ENCODE measurements around the gene APOD.

DNA sequence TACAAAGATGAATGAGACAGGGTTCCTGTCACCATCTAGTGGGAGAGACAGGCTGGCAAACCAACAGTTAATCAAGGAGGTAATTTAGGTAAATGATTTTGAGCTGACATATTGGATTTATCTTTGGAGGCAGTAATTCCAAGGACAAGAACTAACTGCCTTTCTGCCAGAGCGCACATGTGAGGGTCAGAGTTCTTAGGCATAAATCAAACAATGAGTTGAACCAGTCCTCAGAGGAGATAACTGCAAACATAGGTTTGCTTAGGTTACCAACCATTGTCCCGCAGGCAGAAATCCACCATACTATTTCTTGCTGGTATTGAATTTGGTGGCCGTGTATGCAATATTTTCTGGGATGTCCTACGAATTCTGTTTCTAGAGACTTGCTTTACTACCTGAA, 26.4 kb downstream of the APOD start:
- TF ChIP-seq BACH1 (tag; IDR thresholded peaks at IDR 0.05) (no peak), SMAD3 (CRISPR knock-in tag; conservative IDR thresholded peaks at IDR 0.05) (no peak), PHF20 (IDR thresholded peaks at IDR 0.05; ENCODE audit: partially characterized antibody) (no peak), MAZ (CRISPR knock-in tag; conservative IDR thresholded peaks at IDR 0.05 in 1 of 2, IDR thresholded peaks at IDR 0.05 in 1 of 2) (no peak), ZNF830 (CRISPR knock-in tag; IDR thresholded peaks at IDR 0.05) (no peak), RBBP5 (IDR thresholded peaks at IDR 0.05; ENCODE audit: borderline replicate concordance, insufficient read depth, low read length, poor library complexity, severe bottlenecking) (no peak), SIX5 (IDR thresholded peaks at IDR 0.05; ENCODE audit: borderline replicate concordance in 1 of 2, insufficient read depth in 1 of 2, low read depth in 1 of 2, low read length in 2 of 2) (no peak), KDM1A (IDR thresholded peaks at IDR 0.05) (no peak), TRIM28 (IDR thresholded peaks at IDR 0.05) (no peak), ESRRA (IDR thresholded peaks at IDR 0.05; ENCODE audit: borderline replicate concordance, low read depth) (no peak)
- TF ChIP-seq, protein P1, sequence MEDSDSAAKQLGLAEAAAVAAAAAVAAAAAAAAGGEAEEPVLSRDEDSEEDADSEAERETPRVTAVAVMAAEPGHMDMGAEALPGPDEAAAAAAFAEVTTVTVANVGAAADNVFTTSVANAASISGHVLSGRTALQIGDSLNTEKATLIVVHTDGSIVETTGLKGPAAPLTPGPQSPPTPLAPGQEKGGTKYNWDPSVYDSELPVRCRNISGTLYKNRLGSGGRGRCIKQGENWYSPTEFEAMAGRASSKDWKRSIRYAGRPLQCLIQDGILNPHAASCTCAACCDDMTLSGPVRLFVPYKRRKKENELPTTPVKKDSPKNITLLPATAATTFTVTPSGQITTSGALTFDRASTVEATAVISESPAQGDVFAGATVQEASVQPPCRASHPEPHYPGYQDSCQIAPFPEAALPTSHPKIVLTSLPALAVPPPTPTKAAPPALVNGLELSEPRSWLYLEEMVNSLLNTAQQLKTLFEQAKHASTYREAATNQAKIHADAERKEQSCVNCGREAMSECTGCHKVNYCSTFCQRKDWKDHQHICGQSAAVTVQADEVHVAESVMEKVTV (CRISPR knock-in tag; IDR thresholded peaks at IDR 0.05) = no peak
- TF ChIP-seq, protein P2, sequence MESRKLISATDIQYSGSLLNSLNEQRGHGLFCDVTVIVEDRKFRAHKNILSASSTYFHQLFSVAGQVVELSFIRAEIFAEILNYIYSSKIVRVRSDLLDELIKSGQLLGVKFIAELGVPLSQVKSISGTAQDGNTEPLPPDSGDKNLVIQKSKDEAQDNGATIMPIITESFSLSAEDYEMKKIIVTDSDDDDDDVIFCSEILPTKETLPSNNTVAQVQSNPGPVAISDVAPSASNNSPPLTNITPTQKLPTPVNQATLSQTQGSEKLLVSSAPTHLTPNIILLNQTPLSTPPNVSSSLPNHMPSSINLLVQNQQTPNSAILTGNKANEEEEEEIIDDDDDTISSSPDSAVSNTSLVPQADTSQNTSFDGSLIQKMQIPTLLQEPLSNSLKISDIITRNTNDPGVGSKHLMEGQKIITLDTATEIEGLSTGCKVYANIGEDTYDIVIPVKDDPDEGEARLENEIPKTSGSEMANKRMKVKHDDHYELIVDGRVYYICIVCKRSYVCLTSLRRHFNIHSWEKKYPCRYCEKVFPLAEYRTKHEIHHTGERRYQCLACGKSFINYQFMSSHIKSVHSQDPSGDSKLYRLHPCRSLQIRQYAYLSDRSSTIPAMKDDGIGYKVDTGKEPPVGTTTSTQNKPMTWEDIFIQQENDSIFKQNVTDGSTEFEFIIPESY (CRISPR knock-in tag; IDR thresholded peaks at IDR 0.05) = no peak
- TF ChIP-seq, protein P3, sequence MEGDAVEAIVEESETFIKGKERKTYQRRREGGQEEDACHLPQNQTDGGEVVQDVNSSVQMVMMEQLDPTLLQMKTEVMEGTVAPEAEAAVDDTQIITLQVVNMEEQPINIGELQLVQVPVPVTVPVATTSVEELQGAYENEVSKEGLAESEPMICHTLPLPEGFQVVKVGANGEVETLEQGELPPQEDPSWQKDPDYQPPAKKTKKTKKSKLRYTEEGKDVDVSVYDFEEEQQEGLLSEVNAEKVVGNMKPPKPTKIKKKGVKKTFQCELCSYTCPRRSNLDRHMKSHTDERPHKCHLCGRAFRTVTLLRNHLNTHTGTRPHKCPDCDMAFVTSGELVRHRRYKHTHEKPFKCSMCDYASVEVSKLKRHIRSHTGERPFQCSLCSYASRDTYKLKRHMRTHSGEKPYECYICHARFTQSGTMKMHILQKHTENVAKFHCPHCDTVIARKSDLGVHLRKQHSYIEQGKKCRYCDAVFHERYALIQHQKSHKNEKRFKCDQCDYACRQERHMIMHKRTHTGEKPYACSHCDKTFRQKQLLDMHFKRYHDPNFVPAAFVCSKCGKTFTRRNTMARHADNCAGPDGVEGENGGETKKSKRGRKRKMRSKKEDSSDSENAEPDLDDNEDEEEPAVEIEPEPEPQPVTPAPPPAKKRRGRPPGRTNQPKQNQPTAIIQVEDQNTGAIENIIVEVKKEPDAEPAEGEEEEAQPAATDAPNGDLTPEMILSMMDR (IDR thresholded peaks at IDR 0.05 in 2 of 3, conservative IDR thresholded peaks at IDR 0.05 in 1 of 3; ENCODE audit: insufficient read depth in 2 of 3, low read depth in 1 of 3, low read length in 3 of 3) = no peak
